Mucosa of descending colon (tissue), 3 donors: ENCODE data around the gene PDE4D. TPM values are rescaled to one million over a fixed set of nuclear protein-coding genes. Genes with fewer than 3 reads are reported as not detected.

Experiments
- ATAC-seq: fragments of 200-7000 bp; cut with Tn5 transposase; one replicate; pipeline ENCODE4 v1.9.1; 2020; ENCODE audit warnings: mild to moderate bottlenecking, moderate library complexity
- DNase-seq, 3 donors: peaks; one replicate each; pipeline ENCODE4 v3.0.0-alpha.2; 2020
- H3K36me3 ChIP-seq: fragments of 200-600 bp; one replicate; pipeline ENCODE4 v1.8.0; 2021; ENCODE audit warnings: low read depth, mild to moderate bottlenecking
- H3K4me1 ChIP-seq: fragments of 200-600 bp; one replicate; pipeline ENCODE4 v1.8.0; 2021; ENCODE audit warnings: low read depth, mild to moderate bottlenecking
- H3K4me3 ChIP-seq: fragments of 200-600 bp; one replicate; pipeline ENCODE4 v1.8.0; 2021; ENCODE audit warnings: mild to moderate bottlenecking
- H3K9me3 ChIP-seq: fragments of 200-600 bp; one replicate; pipeline ENCODE4 v1.8.0; 2021; ENCODE audit warnings: mild to moderate bottlenecking
- CTCF ChIP-seq: fragments of 200-600 bp; IDR thresholded peaks from one replicate; pipeline ENCODE4 v1.8.0; 2022; ENCODE audit warnings: antibody characterized with exemption, mild to moderate bottlenecking
- intact Hi-C, 2 donors: fragments of 100-400 bp; cut with DNase I in 1 of 2; cut with micrococcal nuclease in 1 of 2; formaldehyde crosslinking; loops; one replicate each; pipeline versions ENCODE4 v1.11.0 to v1.11.1; 2022; cut with DNase I, micrococcal nuclease
- total RNA-seq, 3 donors: library from RNA; stranded (reverse); fragmentation: NEBNext Ultra II Directional in 2 of 3; extraction: Animal tissue kit (Norgen Biotek cat#: 25700) in 2 of 3; gene quantifications; one replicate each; pipeline versions ENCODE4 v1.2.1 to v1.2.4, GENCODE V29; 2021 to 2023
- donor health status: DM: no; HTN: no; CAD: no; lungs with moderate emphysema.
- donor health status: DM: no; HTN: no; CAD: no.
- donor health status: DM: no; HTN: yes; CAD: no.

The PDE4D gene
- total RNA-seq, 3 donors from 2014 or later = 37.9 to 137 (median 100) TPM

GRCh38 chr5:59333416-59333815 lies 560.1 kb downstream of the PDE4D start:
- no peak for DNase-seq
- no peak for TF ChIP-seq CTCF
- H3K36me3 ChIP-seq = no peaks in the 10 kb centered on the region
- no peak for ATAC-seq
- intact Hi-C loops = no loop called here
- H3K9me3 ChIP-seq = no peaks in the 10 kb centered on the region
- H3K4me1 ChIP-seq = no peaks in the 10 kb centered on the region
- H3K4me3 ChIP-seq = no peak overlapping the region

DNA sequence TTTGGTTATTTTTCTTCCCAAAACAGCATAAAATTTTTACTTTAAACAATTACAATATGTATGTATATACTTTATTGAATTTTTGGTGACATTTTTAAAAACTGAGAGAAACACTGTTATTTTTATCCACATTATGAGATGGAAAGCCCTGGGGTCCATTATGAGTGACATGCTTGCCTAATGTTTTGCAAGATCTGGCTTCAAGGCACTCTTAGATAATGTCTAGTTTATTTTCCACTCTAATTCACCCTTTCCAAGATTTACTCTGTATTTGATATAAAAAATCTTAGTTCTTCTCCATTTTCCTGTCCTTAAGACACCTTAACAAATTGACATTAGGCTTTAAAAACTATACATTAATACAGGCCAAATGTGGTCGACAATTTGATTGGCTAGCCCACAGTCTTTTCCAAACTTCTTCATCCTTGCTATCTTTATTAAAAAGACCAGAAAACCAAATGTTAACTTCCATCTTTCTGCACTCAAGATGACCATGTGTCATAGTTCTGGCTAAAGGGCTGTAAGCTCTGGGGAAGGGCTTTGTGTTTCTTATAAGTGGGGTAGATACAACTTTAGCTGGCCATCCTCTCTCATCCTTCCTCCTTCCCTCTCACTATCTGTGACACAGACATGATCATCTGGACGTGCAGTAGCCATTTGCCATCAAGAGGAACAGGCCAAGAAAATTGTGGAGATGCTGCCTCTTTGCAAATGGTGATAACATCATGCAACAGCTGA lies 561.1 kb downstream of the PDE4D start:
- DNase-seq (no peak), ATAC-seq (no peak)
- Histone ChIP-seq H3K9me3 (no peaks in the 10 kb centered on the region), H3K4me1 (no peaks in the 10 kb centered on the region), H3K4me3 (no peak overlapping the region), H3K36me3 (no peaks in the 10 kb centered on the region)
- intact Hi-C loops = no loop called here
- TF ChIP-seq CTCF = no peak

DNA sequence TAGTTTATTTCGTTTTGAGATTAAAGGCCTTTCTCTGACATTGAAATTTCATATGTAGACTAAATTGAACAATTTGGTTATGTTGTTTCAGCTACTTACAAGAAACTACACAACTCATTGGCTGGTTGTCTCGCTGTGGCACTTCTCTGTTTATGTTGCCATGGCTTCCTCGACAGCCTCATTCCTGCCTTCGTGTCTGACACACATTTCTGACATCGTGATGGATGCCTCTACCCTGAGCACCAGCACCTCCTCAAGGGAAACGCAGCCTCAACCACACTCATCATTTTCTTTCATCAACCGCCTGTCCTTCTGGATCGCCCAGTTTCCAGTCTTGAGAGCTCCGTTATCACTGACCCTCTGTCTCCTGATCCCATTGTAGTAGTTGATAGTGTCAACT lies 562.8 kb downstream of the PDE4D start:
- DNase-seq = no peak
- H3K36me3 ChIP-seq = no peaks in the 10 kb centered on the region
- H3K4me1 ChIP-seq = no peaks in the 10 kb centered on the region
- no peaks in the 10 kb centered on the region for H3K9me3 ChIP-seq
- TF ChIP-seq CTCF = no peak
- ATAC-seq = no peak
- intact Hi-C loops = no loop called here
- H3K4me3 ChIP-seq = no peak overlapping the region

- no peak for ATAC-seq
These were observed 564.7 kb downstream of the PDE4D start for GRCh38 chr5:59328709-59329296.

GRCh38 chr5:59327191-59327980 lies 566.1 kb downstream of the PDE4D start:
- DNase-seq (no peak), ATAC-seq (no peak)
- peaks cover 11% of the 10 kb centered on the region for H3K4me1 ChIP-seq
- no peaks in the 10 kb centered on the region for H3K36me3 ChIP-seq
- intact Hi-C loops = no loop called here
- TF ChIP-seq CTCF = no peak
- H3K9me3 ChIP-seq = no peaks in the 10 kb centered on the region
- no peak overlapping the region for H3K4me3 ChIP-seq

More at GRCh38 chr5:59328709-59329296, 564.7 kb downstream of the PDE4D start:
- TF ChIP-seq CTCF = no peak
- Histone ChIP-seq H3K4me1 (no peaks in the 10 kb centered on the region), H3K4me3 (no peak overlapping the region), H3K36me3 (no peaks in the 10 kb centered on the region), H3K9me3 (no peaks in the 10 kb centered on the region)
- no peak for DNase-seq
- intact Hi-C loops = no loop called here
